Hematopoietic multipotent progenitor cell (in vitro differentiated cells): Measurements from ENCODE around the gene TTC23L. TPM values are rescaled to one million over a fixed set of nuclear protein-coding genes. Genes with fewer than 3 reads are reported as not detected.

Experiments used
- total RNA-seq: library from RNA; depleted of rRNA; stranded (reverse); fragments of >200 nt; gene quantifications from one replicate; pipeline ENCODE4 v1.2.3, GENCODE V29; 2012

The TTC23L gene
- total RNA-seq, 1 donor: under 0.01 TPM

Other genes with a start within 250 kb of the TTC23L start
- gene RAI14, start 182.8 kb upstream of the TTC23L start, total RNA-seq: 0.54 TPM
- gene RAD1, start 76.3 kb downstream of the TTC23L start, total RNA-seq: 11.6 TPM
- gene BRIX1, start 76.5 kb downstream of the TTC23L start, total RNA-seq: 6.7 TPM
- 12.1 TPM for gene DNAJC21, start 90.4 kb downstream of the TTC23L start, total RNA-seq
- gene AGXT2, start 208.8 kb downstream of the TTC23L start, total RNA-seq: not detected